ENCODE results near the gene MLYCD.

DNA sequence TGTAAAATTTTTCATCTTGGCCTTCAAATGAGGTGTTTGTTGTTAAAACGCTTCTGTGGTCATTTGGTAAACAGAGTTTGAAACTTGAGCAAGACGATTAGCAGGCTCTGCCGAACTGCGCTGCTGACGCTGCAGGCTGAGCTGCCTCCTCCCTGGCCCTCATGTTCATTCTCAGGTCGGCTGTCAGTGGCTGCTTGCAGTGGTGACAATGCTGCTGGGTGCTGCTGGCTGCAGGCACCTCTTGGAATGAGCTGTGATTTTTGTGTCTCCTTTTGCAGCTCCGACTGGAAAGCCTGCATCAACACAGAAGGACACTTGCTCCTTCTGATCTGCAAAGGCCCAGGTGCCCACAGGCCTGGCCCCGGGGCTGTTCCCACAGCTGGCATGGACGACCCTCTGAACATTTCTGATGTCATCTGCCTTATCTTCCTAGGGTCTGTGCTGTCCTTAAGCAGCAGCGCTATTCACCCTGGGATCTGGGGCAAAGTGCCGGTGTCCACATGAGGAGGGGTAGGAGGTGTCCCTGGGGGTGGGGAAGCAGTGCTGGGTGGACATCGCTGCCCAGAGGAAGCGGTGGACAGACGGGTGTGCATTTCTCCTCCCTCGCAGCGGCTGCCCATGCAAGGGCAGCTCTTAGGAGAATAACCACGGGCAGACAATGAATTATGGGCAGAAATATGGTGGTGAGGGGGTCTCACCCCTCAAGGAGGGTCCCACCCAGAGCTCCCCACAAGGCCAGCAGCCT is 31.1 kb downstream of the MLYCD start:
- TF ChIP-seq GATA3 (IDR thresholded peaks at IDR 0.05; ENCODE audit: low read depth, low read length) (no peak), GATA2 (IDR thresholded peaks at IDR 0.05; ENCODE audit: low read depth, low read length) (peak; percentile 77)
